Natural killer cell (primary cell): ENCODE data around the gene SCLT1. TPM values are rescaled to one million over a fixed set of nuclear protein-coding genes. Genes with fewer than 3 reads are reported as not detected.
"Not testable (repeated sequence)": the region's sequence is repeated elsewhere in the genome, so short reads cannot be mapped to it uniquely, and the experiment has no call there.

Experiments used
- ATAC-seq, 3 donors: fragments of 150-1000 bp in 2 of 3; fragments of 200-7000 bp in 1 of 3; cut with Tn5 transposase; 1 replicate in 1 of 3; 2 replicates in 2 of 3; pipeline ENCODE4 v1.10.0; 2021; ENCODE audit warnings: mild to moderate bottlenecking in 2 of 3, moderate library complexity in 2 of 3
- DNase-seq, 2 donors: peaks; one replicate each; pipeline versions ENCODE4 v3.0.0 to v3.0.0-alpha.2; 2013 to 2021; ENCODE audit warnings: mixed read lengths in 1 of 2
- H3K27ac ChIP-seq: one replicate; pipeline ENCODE4 v1.5.1; 2013; ENCODE audit warnings: mild to moderate bottlenecking, low read length
- H3K27me3 ChIP-seq: one replicate; pipeline ENCODE4 v1.6.1; 2013; ENCODE audit warnings: low read length; ENCODE audit not compliant: control insufficient read depth, insufficient read depth
- H3K36me3 ChIP-seq: one replicate; pipeline ENCODE4 v1.6.1; 2013; ENCODE audit warnings: low read length; ENCODE audit not compliant: control insufficient read depth, insufficient read depth
- H3K4me1 ChIP-seq: one replicate; pipeline ENCODE4 v1.6.1; 2013; ENCODE audit warnings: low read length; ENCODE audit not compliant: control insufficient read depth, insufficient read depth
- H3K4me3 ChIP-seq: one replicate; pipeline ENCODE4 v1.5.1; 2013; ENCODE audit warnings: low read length
- H3K9me3 ChIP-seq: one replicate; pipeline ENCODE4 v1.6.1; 2013; ENCODE audit warnings: low read length; ENCODE audit not compliant: control insufficient read depth, insufficient read depth
- H3K27ac Mint-ChIP-seq, 2 donors: one replicate each; pipeline ENCODE4 v1.8.0; 2022; ENCODE audit warnings: mild to moderate bottlenecking in 2 of 2, mixed read lengths in 2 of 2, moderate library complexity in 1 of 2
- H3K27me3 Mint-ChIP-seq, 2 donors: one replicate each; pipeline ENCODE4 v1.8.0; 2022; ENCODE audit warnings: low read depth in 2 of 2, mixed read lengths in 2 of 2
- H3K36me3 Mint-ChIP-seq: one replicate; pipeline ENCODE4 v1.8.0; 2022; ENCODE audit warnings: mixed read lengths
- H3K4me1 Mint-ChIP-seq, 2 donors: one replicate each; pipeline ENCODE4 v1.8.0; 2022; ENCODE audit warnings: mixed read lengths in 2 of 2
- H3K4me3 Mint-ChIP-seq: one replicate; pipeline ENCODE4 v1.8.0; 2022; ENCODE audit warnings: mild to moderate bottlenecking, moderate library complexity, mixed read lengths
- H3K9me3 Mint-ChIP-seq, 2 donors: one replicate each; pipeline ENCODE4 v1.8.0; 2022; ENCODE audit warnings: mixed read lengths in 2 of 2
- CTCF ChIP-seq: fragments of 200-600 bp; IDR thresholded peaks from one replicate; pipeline ENCODE4 v1.8.0; 2022; ENCODE audit warnings: antibody characterized with exemption
- WGBS: methylation state at CpG from one replicate; pipeline ENCODE4 v1.1.7; 2013; ENCODE audit warnings: missing lambda C conversion rate; ENCODE audit not compliant: insufficient coverage; 5-methylcytosine and 5-hydroxymethylcytosine counted together
- intact Hi-C: fragments of 100-400 bp; cut with micrococcal nuclease; formaldehyde crosslinking; loops from one replicate; pipeline ENCODE4 v1.14.2; 2022
- total RNA-seq, 4 donors: library from RNA; stranded (reverse); fragments of 120-200 nt in 1 of 4; gene quantifications; one replicate each; pipeline versions ENCODE4 v1.2.3 to v1.2.4, GENCODE V29; 2013 to 2022

The SCLT1 gene
- total RNA-seq, 3 donors from 2014 or later (not counting 1 experiment from before 2014, with no cell fraction given) = 54.0 to 59.9 (median 55.4) TPM

- H3K27ac ChIP-seq = no peak overlapping the region
- no peaks in the 10 kb centered on the region for H3K27me3 Mint-ChIP-seq
Measured at GRCh38 chr4:129077326-129077725, 16.0 kb downstream of the SCLT1 start.

GRCh38 chr4:129069537-129069936 is 23.8 kb downstream of the SCLT1 start:
- ATAC-seq, H3K4me1 ChIP-seq, DNase-seq, H3K4me3 ChIP-seq, H3K36me3 ChIP-seq, H3K9me3 Mint-ChIP-seq, H3K27me3 ChIP-seq, H3K27ac Mint-ChIP-seq, H3K27ac ChIP-seq, H3K27me3 Mint-ChIP-seq, intact Hi-C loops, H3K9me3 ChIP-seq, H3K4me3 Mint-ChIP-seq: not testable (repeated sequence)
- peaks cover 12 to 41% of the 10 kb centered on the region in 2 donors for H3K4me1 Mint-ChIP-seq
- WGBS = no CpG with 5 or more reads among the region's 2 CpGs
- H3K36me3 Mint-ChIP-seq = peaks cover 18% of the 10 kb centered on the region

More at GRCh38 chr4:129077326-129077725, 16.0 kb downstream of the SCLT1 start:
- H3K27me3 ChIP-seq = no peaks in the 10 kb centered on the region
- no peaks in the 10 kb centered on the region for H3K4me1 ChIP-seq
- Mint-ChIP-seq H3K4me3 (no peak overlapping the region), H3K9me3 (peaks cover 5 to 10% of the 10 kb centered on the region in 2 donors), H3K27ac (no peak overlapping the region), H3K36me3 (peaks cover 28% of the 10 kb centered on the region), H3K4me1 (peaks cover 26 to 27% of the 10 kb centered on the region in 2 donors)
- TF ChIP-seq CTCF = no peak
- DNase-seq = no peak
- peaks cover 4% of the 10 kb centered on the region for H3K9me3 ChIP-seq
- H3K4me3 ChIP-seq = no peak overlapping the region
- no peak for ATAC-seq
- peaks cover 37% of the 10 kb centered on the region for H3K36me3 ChIP-seq
- intact Hi-C loops = no loop called here

- Mint-ChIP-seq H3K27me3 (no peaks in the 10 kb centered on the region), H3K9me3 (peaks cover 6 to 17% of the 10 kb centered on the region in 2 donors), H3K4me1 (peaks cover 9 to 17% of the 10 kb centered on the region in 2 donors), H3K36me3 (peaks cover 37% of the 10 kb centered on the region), H3K4me3 (no peak overlapping the region), H3K27ac (no peak overlapping the region)
- Histone ChIP-seq H3K27ac (no peak overlapping the region), H3K9me3 (peaks cover 27% of the 10 kb centered on the region), H3K4me3 (no peak overlapping the region), H3K36me3 (no peaks in the 10 kb centered on the region), H3K4me1 (no peaks in the 10 kb centered on the region), H3K27me3 (no peaks in the 10 kb centered on the region)
- DNase-seq (no peak), ATAC-seq (no peak)
- intact Hi-C loops = no loop called here
- TF ChIP-seq CTCF = no peak
Measured at GRCh38 chr4:129064717-129065116, 28.6 kb downstream of the SCLT1 start.

- Histone ChIP-seq H3K27me3 (no peaks in the 10 kb centered on the region), H3K4me1 (no peaks in the 10 kb centered on the region), H3K4me3 (no peak overlapping the region), H3K27ac (no peak overlapping the region), H3K36me3 (no peaks in the 10 kb centered on the region), H3K9me3 (peaks cover 27% of the 10 kb centered on the region)
- Mint-ChIP-seq H3K27me3 (no peaks in the 10 kb centered on the region), H3K9me3 (peaks cover 10 to 22% of the 10 kb centered on the region in 2 donors), H3K36me3 (peaks cover 46% of the 10 kb centered on the region), H3K4me3 (no peak overlapping the region), H3K4me1 (peaks cover 5 to 7% of the 10 kb centered on the region in 2 donors), H3K27ac (no peak overlapping the region)
- no peak for ATAC-seq
- no peak for DNase-seq
- no peak for TF ChIP-seq CTCF
- intact Hi-C loops = no loop called here
- WGBS = no CpG with 5 or more reads among the region's 2 CpGs
Measured at GRCh38 chr4:129063640-129064039, 29.7 kb downstream of the SCLT1 start.
